OCI-LY7 (cell line): Measurements from ENCODE around the gene ECE1. TPM values are rescaled to one million over a fixed set of nuclear protein-coding genes. Genes with fewer than 3 reads are reported as not detected.

Source experiments
- Bru-seq: library from RNA; stranded (reverse); fragments of 400-500 nt; gene quantifications from one replicate; lab custom pipeline; 2021; lab: Mats Ljungman, UMichigan
- BruChase-seq, 2 experiments: library from RNA; stranded (reverse); fragments of 400-500 nt; gene quantifications; one replicate each; lab custom pipeline; 2021; lab: Mats Ljungman, UMichigan
- BruUV-seq: library from RNA; stranded (reverse); fragments of 400-500 nt; replicated peaks from 2 replicates; lab custom pipeline; 2021; lab: Mats Ljungman, UMichigan
- CTCF ChIA-PET: fragments of 300-600 bp; sonication (Branson Sonifier 250); formaldehyde crosslinking; loops from one replicate; lab custom pipeline; 2022; ENCODE audit warnings: antibody characterized with exemption; ENCODE audit not compliant: unreplicated experiment; lab: Charles Lee
- POLR2A ChIA-PET: fragments of 300-600 bp; sonication (Branson Sonifier 250); formaldehyde crosslinking; loops from one replicate; lab custom pipeline; 2022; ENCODE audit warnings: antibody characterized with exemption; lab: Charles Lee
- DNase-seq: peaks from one replicate; pipeline ENCODE4 v3.0.0-alpha.2; 2015; ENCODE audit warnings: low spot score
- H2AFZ ChIP-seq: fragments of 200-600 bp; sonication (generic), shearing (Covaris generic); 2 replicates; pipeline ENCODE4 v1.6.1; 2014; ENCODE audit warnings: mild to moderate bottlenecking, antibody characterized with exemption, low read length, moderate library complexity
- H3K27ac ChIP-seq: fragments of 200-600 bp; sonication (generic); 2 replicates; pipeline ENCODE4 v1.5.1; 2014; ENCODE audit warnings: mixed run types, low read depth, mild to moderate bottlenecking, moderate library complexity, low read length, inconsistent platforms; ENCODE audit not compliant: poor library complexity, severe bottlenecking
- H3K36me3 ChIP-seq: fragments of 200-600 bp; sonication (generic); 2 replicates; pipeline ENCODE4 v1.6.1; 2014; ENCODE audit warnings: mild to moderate bottlenecking, antibody characterized with exemption, low read length, moderate library complexity, mixed read lengths; ENCODE audit not compliant: insufficient read depth
- H3K4me1 ChIP-seq: fragments of 200-600 bp; sonication (generic); 2 replicates; pipeline ENCODE4 v1.5.1; 2014; ENCODE audit warnings: mild to moderate bottlenecking, low read length; ENCODE audit not compliant: insufficient read depth, poor library complexity, severe bottlenecking
- H3K4me2 ChIP-seq: fragments of 200-600 bp; sonication (generic); 2 replicates; pipeline ENCODE4 v1.6.1; 2014; ENCODE audit warnings: mild to moderate bottlenecking, low read length
- H3K4me3 ChIP-seq: fragments of 200-600 bp; sonication (generic); 2 replicates; pipeline ENCODE4 v1.5.1; 2014; ENCODE audit warnings: mild to moderate bottlenecking, low read depth, low read length; ENCODE audit not compliant: poor library complexity, severe bottlenecking
- H3K79me2 ChIP-seq: fragments of 200-600 bp; sonication (generic); 2 replicates; pipeline ENCODE4 v1.6.1; 2016; ENCODE audit warnings: low read depth, mild to moderate bottlenecking, low read length, moderate library complexity, mixed read lengths; ENCODE audit not compliant: insufficient read depth
- H3K9me2 ChIP-seq: fragments of 200-600 bp; sonication (generic); 2 replicates; pipeline ENCODE4 v1.6.1; 2016; ENCODE audit warnings: mild to moderate bottlenecking, low read length, mixed read lengths; ENCODE audit not compliant: insufficient read depth
- H3K9me3 ChIP-seq: fragments of 200-600 bp; sonication (generic); 2 replicates; pipeline ENCODE4 v1.6.1; 2014; ENCODE audit warnings: mild to moderate bottlenecking, mixed run types, low read length, mixed read lengths
- H4K20me1 ChIP-seq: fragments of 200-600 bp; sonication (generic); 2 replicates; pipeline ENCODE4 v1.6.1; 2014; ENCODE audit warnings: mild to moderate bottlenecking, antibody characterized with exemption, low read length, moderate library complexity, mixed read lengths; ENCODE audit not compliant: insufficient read depth
- EZH2phosphoT487 ChIP-seq: fragments of 200-600 bp; sonication (generic); IDR thresholded peaks from 2 replicates; pipeline ENCODE4 v1.6.1; 2018; ENCODE audit warnings: low read depth, borderline replicate concordance, mild to moderate bottlenecking, mixed run types, antibody characterized with exemption, low read length, moderate library complexity, mixed read lengths
- intact Hi-C: fragments of 100-400 bp; cut with micrococcal nuclease; formaldehyde crosslinking; loops from one replicate; pipeline ENCODE4 v1.10.0; 2022; ENCODE audit not compliant: unreplicated experiment
- long read RNA-seq: library from polyadenylated mRNA; stranded (forward); transcript quantifications from one replicate; pipeline ENCODE4 v2.0.0, GENCODE V29; 2022
- total RNA-seq, 2 experiments: library from RNA; depleted of rRNA in 1 of 2; stranded (reverse); fragments of >200 nt in 1 of 2; shearing (Covaris generic) in 1 of 2; gene quantifications; 2 replicates each; pipeline ENCODE4 v1.2.3, GENCODE V29; 2014 to 2022
- TF ChIP-seq, protein P1 (sequence below): fragments of 200-600 bp; sonication (generic); conservative IDR thresholded peaks from 2 replicates; pipeline ENCODE4 v1.5.1; 2014; ENCODE audit warnings: mild to moderate bottlenecking, antibody characterized with exemption, low read length, moderate library complexity, mixed read lengths

The ECE1 gene
- 13.5 and 20.0 TPM in 2 replicates for total RNA-seq (2014; rRNA removed; shearing (Covaris generic))
- 25.3 and 32.8 TPM in 2 replicates for total RNA-seq (2022)
- percentile 52 among the genes with signal in this experiment for Bru-seq, nascent RNA
- BruChase-seq, experiment 1, labeled RNA remaining after a 6-hour chase: percentile 53 among the genes with signal in this experiment
- percentile 51 among the genes with signal in this experiment for BruChase-seq, experiment 2, labeled RNA remaining after a 2-hour chase
- long read RNA-seq, full-length matches to known transcripts: 13 of 34 reads
- long read RNA-seq, partial matches to known transcripts: 3 of 34 reads
- long read RNA-seq, other reads (novel, unspliced or antisense): 18 of 34 reads

DNA sequence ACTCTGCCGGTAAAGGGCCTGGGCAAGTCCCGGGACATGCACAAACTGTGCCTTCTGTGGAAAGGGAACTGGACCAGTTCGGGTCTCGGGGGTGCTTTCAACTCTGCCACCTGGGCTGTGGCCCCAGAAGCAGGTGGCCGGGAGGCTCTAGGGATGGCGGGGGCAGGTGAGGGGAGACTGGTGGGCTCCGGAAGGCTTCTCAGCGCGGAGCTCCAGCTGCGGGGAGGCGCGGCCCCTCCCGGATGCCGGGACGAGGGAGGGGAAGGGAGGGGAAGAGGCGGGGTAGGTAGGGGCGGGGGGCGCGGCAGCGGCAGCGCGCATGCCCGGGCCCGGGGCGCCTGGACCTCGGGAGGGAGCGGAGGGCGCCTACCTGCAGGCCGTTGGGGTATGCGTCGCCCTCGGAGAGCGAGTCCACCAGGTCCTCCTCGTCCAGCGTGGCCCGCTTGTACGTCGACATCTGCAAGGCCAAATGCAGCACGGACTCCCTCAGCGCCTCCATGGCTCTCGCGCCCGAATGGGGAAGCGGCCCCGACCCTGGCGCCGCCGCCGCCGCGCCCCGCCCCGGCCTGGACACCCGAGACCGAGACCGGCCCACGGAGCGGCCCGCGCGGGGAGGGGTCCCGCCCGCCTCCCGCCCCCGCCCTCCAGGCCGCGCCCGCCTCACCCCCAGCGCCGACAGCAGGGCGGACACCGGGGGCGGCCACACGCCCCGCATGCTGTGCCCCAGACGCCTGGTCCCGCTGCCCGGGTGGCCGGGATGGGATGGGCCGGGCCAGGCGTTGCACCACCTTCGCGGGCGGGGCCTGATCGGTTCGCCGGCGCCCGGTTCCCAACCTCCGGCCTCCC lies at the start of gene ECE1:
Gene ECE1, minus strand, starts transcription at position 764 of the 846 bp plus-strand sequence. Its CDS starts 49 bp downstream, at position 715.
- Histone ChIP-seq H3K4me3 (peak within 1 kb of the TSS; percentile 65), H3K4me1 (peaks cover 62% of the 10 kb centered on the region), H2AFZ (no peak within 1 kb of the TSS)

DNA sequence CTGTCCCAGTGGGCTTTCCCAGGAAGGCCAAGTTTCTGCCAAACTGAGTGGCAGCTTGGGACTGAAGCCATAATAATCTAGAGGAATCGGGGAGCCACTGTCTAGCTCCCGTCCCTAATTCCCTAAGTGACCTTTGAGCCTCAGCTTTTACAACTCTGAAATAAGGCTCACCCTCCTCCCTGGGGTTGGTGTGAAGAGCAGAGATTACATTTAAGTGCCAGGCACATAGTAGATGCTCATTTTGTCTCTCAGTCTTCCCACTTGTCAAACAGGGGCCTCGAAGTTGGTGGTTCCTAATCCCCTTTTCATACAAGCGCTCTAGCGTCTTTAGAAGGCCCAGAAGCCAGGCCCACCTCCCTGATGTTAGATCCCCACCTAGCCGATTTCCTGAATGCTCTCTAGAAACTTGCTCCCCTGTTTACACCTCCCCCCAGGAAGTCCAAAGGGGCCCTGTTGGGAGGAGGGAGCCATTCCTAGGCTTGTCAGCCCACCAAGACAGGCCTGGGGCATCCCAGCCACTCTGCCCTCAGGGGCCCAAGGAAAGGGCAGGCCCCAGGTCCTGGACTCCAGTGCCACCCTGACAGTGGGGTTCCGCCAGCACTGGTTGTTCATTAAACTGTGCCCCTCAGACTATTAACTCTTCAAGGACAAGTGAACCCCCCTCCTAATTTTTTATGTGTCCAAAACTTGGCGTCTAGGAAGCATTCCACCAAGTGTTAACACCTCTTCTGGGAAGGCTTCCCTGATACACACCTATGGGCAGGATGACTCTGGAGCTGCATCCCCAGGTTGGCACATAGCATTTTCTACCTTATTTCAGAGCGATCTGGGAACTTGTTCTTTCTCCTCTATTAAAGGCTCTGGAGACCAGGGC lies 49.3 kb upstream of the ECE1 start:
- Histone ChIP-seq H3K4me3 (no peak overlapping the region), H3K27ac (no peak overlapping the region), H3K9me3 (no peaks in the 10 kb centered on the region), H3K9me2 (no peaks in the 10 kb centered on the region), H3K79me2 (no peaks in the 10 kb centered on the region; the same call in 1 of the 2 replicates), H3K36me3 (no peaks in the 10 kb centered on the region), H2AFZ (no peak overlapping the region), H3K4me2 (no peak overlapping the region), H3K4me1 (peaks cover 54% of the 10 kb centered on the region), H4K20me1 (0 out of 2 replicates have a peak, but pooled peaks cover 5% of the 10 kb centered on the region)
- CTCF ChIA-PET: no interaction called here
- intact Hi-C loops: no loop called here
- no peak for DNase-seq
- POLR2A ChIA-PET: no interaction called here
- TF ChIP-seq EZH2phosphoT487: no peak
- TF ChIP-seq, protein P1, sequence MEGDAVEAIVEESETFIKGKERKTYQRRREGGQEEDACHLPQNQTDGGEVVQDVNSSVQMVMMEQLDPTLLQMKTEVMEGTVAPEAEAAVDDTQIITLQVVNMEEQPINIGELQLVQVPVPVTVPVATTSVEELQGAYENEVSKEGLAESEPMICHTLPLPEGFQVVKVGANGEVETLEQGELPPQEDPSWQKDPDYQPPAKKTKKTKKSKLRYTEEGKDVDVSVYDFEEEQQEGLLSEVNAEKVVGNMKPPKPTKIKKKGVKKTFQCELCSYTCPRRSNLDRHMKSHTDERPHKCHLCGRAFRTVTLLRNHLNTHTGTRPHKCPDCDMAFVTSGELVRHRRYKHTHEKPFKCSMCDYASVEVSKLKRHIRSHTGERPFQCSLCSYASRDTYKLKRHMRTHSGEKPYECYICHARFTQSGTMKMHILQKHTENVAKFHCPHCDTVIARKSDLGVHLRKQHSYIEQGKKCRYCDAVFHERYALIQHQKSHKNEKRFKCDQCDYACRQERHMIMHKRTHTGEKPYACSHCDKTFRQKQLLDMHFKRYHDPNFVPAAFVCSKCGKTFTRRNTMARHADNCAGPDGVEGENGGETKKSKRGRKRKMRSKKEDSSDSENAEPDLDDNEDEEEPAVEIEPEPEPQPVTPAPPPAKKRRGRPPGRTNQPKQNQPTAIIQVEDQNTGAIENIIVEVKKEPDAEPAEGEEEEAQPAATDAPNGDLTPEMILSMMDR: no peak
- BruUV-seq: no TSS peak

More for the DNA sequence above, at the start of gene ECE1:
- no peak for TF ChIP-seq EZH2phosphoT487
- TF ChIP-seq, protein P1: no peak
- CTCF ChIA-PET: interaction anchor here (1.1 kb wide), 1 partner anchor 20 kb away, joined by 5 read pairs; no protein-coding TSS in a partner anchor
- Histone ChIP-seq H3K9me2 (no peaks in the 10 kb centered on the region), H3K79me2 (no peaks in the 10 kb centered on the region; the same call in 1 of the 2 replicates), H3K9me3 (no peaks in the 10 kb centered on the region), H3K4me2 (peak within 1 kb of the TSS; percentile 95), H3K36me3 (no peaks in the 10 kb centered on the region), H3K27ac (no peak within 1 kb of the TSS), H4K20me1 (peaks cover 5% of the 10 kb centered on the region; the same call in 1 of the 2 replicates)
- peak; percentile 72 for DNase-seq
- intact Hi-C loops: no loop called here
- BruUV-seq: no TSS peak
- POLR2A ChIA-PET: interaction anchor here (0.6 to 1.3 kb wide), 3 partner anchors 10 to 81 kb away, joined by 3 read pairs; no protein-coding TSS in a partner anchor
